Lower lobe of right lung (tissue), 2 donors: Measurements from ENCODE around the gene PPDPF. TPM values are rescaled to one million over a fixed set of nuclear protein-coding genes. Genes with fewer than 3 reads are reported as not detected.

Experiments used
- ATAC-seq, 2 donors: fragments of 200-7000 bp; cut with Tn5 transposase; one replicate each; pipeline ENCODE4 v1.9.1; 2020 to 2022; ENCODE audit warnings: mild to moderate bottlenecking in 2 of 2, moderate library complexity in 2 of 2
- DNase-seq: peaks from one replicate; pipeline ENCODE4 v3.0.0-alpha.2; 2020
- H3K27ac ChIP-seq: fragments of 200-600 bp; one replicate; pipeline ENCODE4 v1.8.0; 2022
- H3K27me3 ChIP-seq: fragments of 200-600 bp; one replicate; pipeline ENCODE4 v1.8.0; 2022; ENCODE audit warnings: low read depth
- H3K36me3 ChIP-seq: fragments of 200-600 bp; one replicate; pipeline ENCODE4 v1.8.0; 2022; ENCODE audit warnings: mild to moderate bottlenecking
- H3K4me1 ChIP-seq: fragments of 200-600 bp; one replicate; pipeline ENCODE4 v1.8.0; 2022
- H3K4me3 ChIP-seq: fragments of 200-600 bp; one replicate; pipeline ENCODE4 v1.8.0; 2022; ENCODE audit warnings: mild to moderate bottlenecking
- H3K9me3 ChIP-seq: fragments of 200-600 bp; one replicate; pipeline ENCODE4 v1.8.0; 2022
- intact Hi-C: fragments of 100-400 bp; cut with DNase I; formaldehyde crosslinking; loops from one replicate; pipeline ENCODE4 v1.11.0; 2022
- long read RNA-seq: library from polyadenylated mRNA; unstranded; transcript quantifications from one replicate; pipeline ENCODE4 v2.0.0, GENCODE V29; 2021
- total RNA-seq: library from RNA; stranded (reverse); fragmentation: NEBNext Ultra II Directional; extraction: Animal tissue kit (Norgen Biotek cat#: 25700); gene quantifications from one replicate; pipeline ENCODE4 v1.2.1, GENCODE V29; 2021
- TF ChIP-seq, protein P1 (sequence below): fragments of 200-600 bp; IDR thresholded peaks from one replicate; pipeline ENCODE4 v1.8.0; 2022; ENCODE audit warnings: antibody characterized with exemption, mild to moderate bottlenecking
- donor health status: DM: no; HTN: yes; CAD: no; lungs with severe emphysema.

The PPDPF gene, protein sequence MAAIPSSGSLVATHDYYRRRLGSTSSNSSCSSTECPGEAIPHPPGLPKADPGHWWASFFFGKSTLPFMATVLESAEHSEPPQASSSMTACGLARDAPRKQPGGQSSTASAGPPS
- total RNA-seq = 305 TPM
- long read RNA-seq, transcript PPDPF-202 (4 exons, 868 nt) = major isoform, 29 of 37 reads
- long read RNA-seq, partial matches to known transcripts = 4 of 37 reads
- long read RNA-seq, other reads (novel, unspliced or antisense) = 4 of 37 reads

DNA sequence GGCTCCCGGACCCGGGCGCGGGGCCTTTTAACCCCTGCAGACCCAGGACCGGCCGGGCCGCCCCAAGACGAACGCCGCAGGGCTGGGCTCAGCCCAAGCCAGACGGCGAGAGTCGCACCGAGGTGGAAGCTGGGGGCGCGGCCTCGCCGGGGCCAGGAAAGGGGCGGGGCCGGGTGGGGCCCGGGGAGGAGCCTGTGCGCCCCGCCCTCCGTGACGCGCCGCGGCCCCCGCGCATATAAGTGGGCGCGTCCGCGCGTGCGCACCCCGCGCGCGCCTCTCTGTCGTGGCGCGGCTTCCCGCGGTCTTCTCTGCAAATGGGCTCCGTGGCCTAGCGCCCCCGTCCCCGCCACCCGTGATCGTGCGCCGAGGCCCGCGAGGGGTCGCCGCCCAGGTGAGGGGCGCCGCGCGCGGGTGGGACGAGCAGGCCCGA is at the start of gene PPDPF:
Gene PPDPF, plus strand, starts transcription at position 262 of the 430 bp plus-strand sequence. CDS start 544 bp downstream, outside the sequence.
- H3K27me3 ChIP-seq = no peaks in the 10 kb centered on the region
- intact Hi-C loops = no loop called here
- TF ChIP-seq, protein P1, sequence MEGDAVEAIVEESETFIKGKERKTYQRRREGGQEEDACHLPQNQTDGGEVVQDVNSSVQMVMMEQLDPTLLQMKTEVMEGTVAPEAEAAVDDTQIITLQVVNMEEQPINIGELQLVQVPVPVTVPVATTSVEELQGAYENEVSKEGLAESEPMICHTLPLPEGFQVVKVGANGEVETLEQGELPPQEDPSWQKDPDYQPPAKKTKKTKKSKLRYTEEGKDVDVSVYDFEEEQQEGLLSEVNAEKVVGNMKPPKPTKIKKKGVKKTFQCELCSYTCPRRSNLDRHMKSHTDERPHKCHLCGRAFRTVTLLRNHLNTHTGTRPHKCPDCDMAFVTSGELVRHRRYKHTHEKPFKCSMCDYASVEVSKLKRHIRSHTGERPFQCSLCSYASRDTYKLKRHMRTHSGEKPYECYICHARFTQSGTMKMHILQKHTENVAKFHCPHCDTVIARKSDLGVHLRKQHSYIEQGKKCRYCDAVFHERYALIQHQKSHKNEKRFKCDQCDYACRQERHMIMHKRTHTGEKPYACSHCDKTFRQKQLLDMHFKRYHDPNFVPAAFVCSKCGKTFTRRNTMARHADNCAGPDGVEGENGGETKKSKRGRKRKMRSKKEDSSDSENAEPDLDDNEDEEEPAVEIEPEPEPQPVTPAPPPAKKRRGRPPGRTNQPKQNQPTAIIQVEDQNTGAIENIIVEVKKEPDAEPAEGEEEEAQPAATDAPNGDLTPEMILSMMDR = no peak
- ATAC-seq = peak; percentile 93 to 95
- DNase-seq = peak; percentile 87
- peaks cover 30% of the 10 kb centered on the region for H3K4me1 ChIP-seq
- H3K4me3 ChIP-seq = peak within 1 kb of the TSS; percentile 93
- peaks cover 19% of the 10 kb centered on the region for H3K36me3 ChIP-seq
- no peaks in the 10 kb centered on the region for H3K9me3 ChIP-seq
- peak within 1 kb of the TSS; percentile 96 for H3K27ac ChIP-seq

DNA sequence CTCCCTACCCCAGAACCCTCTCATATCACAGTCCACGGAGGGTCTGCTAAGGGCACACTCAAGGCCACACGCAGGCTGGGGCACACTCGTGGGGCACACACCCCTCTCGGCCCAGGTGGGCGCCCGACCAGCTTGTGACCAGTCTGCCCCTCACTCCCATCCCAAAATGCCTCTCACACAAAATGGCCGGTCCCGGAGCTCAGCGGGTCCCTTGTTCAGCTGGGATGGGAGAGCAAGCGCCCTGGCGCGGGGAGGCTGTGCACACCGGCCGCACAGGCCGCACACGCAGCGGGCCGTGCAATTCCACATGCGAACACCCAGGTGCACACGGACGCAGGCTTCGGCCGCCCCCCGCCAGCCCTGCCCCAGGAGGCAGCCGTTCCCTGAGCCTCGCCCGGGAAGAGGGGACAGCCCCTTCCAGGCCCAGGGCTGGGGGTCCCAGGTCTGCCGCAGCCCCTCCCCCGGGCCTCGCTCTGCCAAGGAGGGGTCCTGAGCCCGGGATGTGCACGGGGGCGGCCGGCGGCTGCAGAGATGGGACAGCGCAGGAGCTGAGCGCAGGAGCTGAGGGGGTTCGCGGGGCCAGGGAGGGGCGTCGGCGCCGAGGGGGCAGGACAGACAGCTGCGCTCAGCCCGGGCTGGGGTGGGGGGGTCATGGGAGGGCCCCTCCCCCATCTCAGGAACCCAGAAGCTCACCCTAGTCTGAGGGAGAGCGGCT is 49.4 kb upstream of the PPDPF start:
- peaks cover 80% of the 10 kb centered on the region for H3K27me3 ChIP-seq
- DNase-seq = no peak
- peaks cover 5% of the 10 kb centered on the region for H3K4me1 ChIP-seq
- H3K9me3 ChIP-seq = no peaks in the 10 kb centered on the region
- ATAC-seq = no peak
- H3K36me3 ChIP-seq = no peaks in the 10 kb centered on the region
- no peak overlapping the region for H3K27ac ChIP-seq
- TF ChIP-seq, protein P1 = no peak
- no peak overlapping the region for H3K4me3 ChIP-seq
- intact Hi-C loops = no loop called here

DNA sequence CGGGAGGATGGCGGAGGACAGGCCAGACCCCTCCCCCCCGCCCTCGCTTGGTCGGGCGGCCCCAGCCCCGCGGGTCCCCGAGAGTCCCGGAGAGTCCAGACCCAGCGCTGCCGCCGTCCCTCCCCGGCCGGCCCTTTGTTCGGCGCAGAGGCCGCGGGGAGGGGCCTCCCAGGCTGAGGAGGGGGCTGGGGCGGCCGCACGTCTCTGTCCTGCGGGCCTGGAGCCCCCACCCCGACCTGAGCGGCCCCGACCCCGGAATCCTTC is 48.9 kb upstream of the PPDPF start:
- Histone ChIP-seq H3K27ac (no peak overlapping the region), H3K4me3 (no peak overlapping the region), H3K36me3 (no peaks in the 10 kb centered on the region), H3K9me3 (no peaks in the 10 kb centered on the region), H3K27me3 (peaks cover 80% of the 10 kb centered on the region), H3K4me1 (peaks cover 5% of the 10 kb centered on the region)
- ATAC-seq (no peak), DNase-seq (no peak)
- intact Hi-C loops = no loop called here
- TF ChIP-seq, protein P1 = no peak

DNA sequence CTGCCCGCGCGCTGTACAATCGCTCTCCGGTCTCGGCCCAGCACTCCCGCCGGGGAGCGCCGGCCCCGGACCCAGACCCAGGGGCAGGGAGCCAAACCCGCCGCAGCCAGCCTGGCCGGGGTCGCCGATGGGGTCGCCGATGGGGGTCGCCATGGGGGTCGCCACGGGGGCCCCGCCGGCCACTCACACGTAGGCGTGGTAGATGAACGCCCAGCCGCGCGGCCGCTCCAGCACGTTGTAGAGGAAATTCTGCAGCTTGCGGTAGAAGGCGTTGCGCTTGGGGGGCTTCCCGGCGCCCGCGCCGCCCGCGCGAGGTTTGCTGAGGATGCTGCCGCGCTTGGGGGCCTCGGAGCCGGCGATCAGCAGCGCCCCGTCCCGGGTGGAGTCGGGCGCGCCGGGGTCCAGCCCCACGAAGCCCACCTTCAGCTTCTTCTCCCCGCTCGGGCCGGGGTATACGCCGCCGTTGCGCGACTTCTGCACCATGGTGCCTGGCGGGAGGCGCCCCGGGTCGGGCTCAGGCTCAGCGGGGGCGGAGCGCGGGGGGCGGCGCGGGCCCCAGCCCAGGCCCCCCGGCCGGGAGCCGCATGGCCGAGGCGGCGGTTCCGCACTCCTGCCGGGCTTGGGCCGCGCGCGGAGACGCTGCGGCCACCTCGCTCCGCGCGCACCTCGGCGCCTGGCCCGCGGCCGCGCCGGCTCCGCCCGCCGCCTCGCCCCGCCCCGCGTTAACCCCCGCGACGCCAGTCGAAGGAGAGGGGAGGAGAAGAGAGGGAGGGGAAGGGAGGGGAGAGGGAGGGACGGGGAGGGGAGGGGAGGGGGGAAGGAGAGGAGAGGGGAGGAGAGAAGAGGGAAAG is 48.4 kb upstream of the PPDPF start, which contains the start of gene KCNQ2:
Gene KCNQ2, minus strand, starts transcription at position 675 of the 851 bp plus-strand sequence. Its CDS starts 192 bp downstream, at position 483.
- Histone ChIP-seq H3K27ac (no peak within 1 kb of the TSS), H3K27me3 (peaks cover 85% of the 10 kb centered on the region), H3K36me3 (no peaks in the 10 kb centered on the region), H3K9me3 (no peaks in the 10 kb centered on the region), H3K4me3 (peak within 1 kb of the TSS; percentile 28), H3K4me1 (peaks cover 5% of the 10 kb centered on the region)
- intact Hi-C loops = no loop called here
- DNase-seq (no peak), ATAC-seq (no peak)
- TF ChIP-seq, protein P1 = no peak

DNA sequence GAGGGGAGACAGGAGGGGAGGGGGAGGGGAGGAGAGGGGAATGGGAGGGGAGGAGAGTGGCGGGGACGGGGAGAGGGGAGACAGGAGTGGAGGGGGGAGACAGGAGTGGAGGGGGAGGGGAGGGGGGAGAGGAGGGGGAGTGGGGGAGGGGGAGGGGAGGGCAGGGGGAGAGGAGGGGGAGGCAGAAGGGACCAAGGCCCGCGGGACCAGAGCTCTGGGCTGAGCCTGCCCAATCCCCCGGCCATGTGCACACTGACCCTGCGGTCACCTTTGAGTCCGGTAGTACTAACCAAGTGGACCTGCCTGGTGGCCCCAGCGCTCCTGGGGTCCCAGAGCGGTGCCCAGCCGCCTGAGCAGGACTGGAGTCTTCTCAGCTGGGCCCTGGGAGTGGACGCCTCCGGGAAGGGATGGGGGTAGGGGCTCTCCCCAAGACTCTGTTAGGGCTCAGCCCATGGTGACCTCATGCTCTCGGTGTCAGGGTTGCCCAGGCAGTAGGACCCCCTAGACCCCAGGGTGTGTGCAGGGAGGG is 47.6 kb upstream of the PPDPF start:
- peaks cover 5% of the 10 kb centered on the region for H3K4me1 ChIP-seq
- H3K4me3 ChIP-seq = no peak overlapping the region
- intact Hi-C loops = no loop called here
- peaks cover 92% of the 10 kb centered on the region for H3K27me3 ChIP-seq
- no peak overlapping the region for H3K27ac ChIP-seq
- no peak for ATAC-seq
- no peaks in the 10 kb centered on the region for H3K9me3 ChIP-seq
- H3K36me3 ChIP-seq = no peaks in the 10 kb centered on the region
- TF ChIP-seq, protein P1 = no peak
- DNase-seq = no peak
